Dermis blood vessel endothelial cell (primary cell): ENCODE results near the gene PBLD. TPM values are rescaled to one million over a fixed set of nuclear protein-coding genes. Genes with fewer than 3 reads are reported as not detected.
"Not testable (repeated sequence)": the region's sequence is repeated elsewhere in the genome, so short reads cannot be mapped to it uniquely, and the experiment has no call there.

Source experiments
- DNase-seq: peaks from one replicate; pipeline ENCODE4 v3.0.0; 2010
- total RNA-seq: library from RNA; depleted of rRNA; stranded (reverse); fragments of >200 nt; gene quantifications from 2 replicates; pipeline ENCODE4 v1.2.3, GENCODE V29; 2014

Gene PBLD
- total RNA-seq, 1 donor from 2014 or later: 3.1 TPM

GRCh38 chr10:68330852-68331454 lies 1.8 kb downstream of the PBLD start:
- peak; percentile 43 for DNase-seq

- DNase-seq: no peak
Observed at GRCh38 chr10:68329506-68329861, 3.2 kb downstream of the PBLD start.

GRCh38 chr10:68327889-68328786 lies 4.6 kb downstream of the PBLD start:
- DNase-seq: peak; percentile 71

GRCh38 chr10:68324396-68324795 lies 8.3 kb downstream of the PBLD start:
- not testable (repeated sequence) for DNase-seq

- no peak for DNase-seq
Observed at GRCh38 chr10:68318331-68319059, 14.2 kb downstream of the PBLD start.

- DNase-seq: no peak
Observed at GRCh38 chr10:68315582-68315981, 17.1 kb downstream of the PBLD start.

GRCh38 chr10:68314930-68315329 lies 17.8 kb downstream of the PBLD start:
- not testable (repeated sequence) for DNase-seq

GRCh38 chr10:68310531-68310930 lies 22.2 kb downstream of the PBLD start:
- DNase-seq: no peak

- DNase-seq: no peak
Observed at GRCh38 chr10:68305854-68306253, 26.9 kb downstream of the PBLD start.

GRCh38 chr10:68303849-68304412 lies 28.8 kb downstream of the PBLD start:
- DNase-seq: no peak

- no peak for DNase-seq
Observed at GRCh38 chr10:68302871-68303270, 29.9 kb downstream of the PBLD start.

GRCh38 chr10:68302503-68302823 lies 30.3 kb downstream of the PBLD start:
- DNase-seq: no peak

- DNase-seq: peak; percentile 73
Observed at GRCh38 chr10:68301790-68302502, 30.8 kb downstream of the PBLD start.

- no peak for DNase-seq
Observed at GRCh38 chr10:68301301-68301700, 31.4 kb downstream of the PBLD start.

GRCh38 chr10:68296843-68297663 lies 35.7 kb downstream of the PBLD start:
- no peak for DNase-seq

- DNase-seq: no peak
Observed at GRCh38 chr10:68290736-68291135, 42.0 kb downstream of the PBLD start.

GRCh38 chr10:68288717-68289116 lies 44.0 kb downstream of the PBLD start:
- DNase-seq: no peak

- DNase-seq: no peak
Observed at GRCh38 chr10:68284062-68285001, 48.4 kb downstream of the PBLD start.

- DNase-seq: no peak
Observed at GRCh38 chr10:68280758-68281157, 52.0 kb downstream of the PBLD start.
